Activated T-helper 2 cell treated with anti-CD3 and anti-CD28 coated beads, Interferon-gamma antibody, Interleukin-2, Interleukin-4, amounts not matched to agents 10 μg/mL and 5 μg/mL and 100 μg/mL, durations not matched to agents 14 hours and 24 hours and 36 hours (primary cell): ENCODE results near the gene ADGRB3. TPM values are rescaled to one million over a fixed set of nuclear protein-coding genes. Genes with fewer than 3 reads are reported as not detected.
"Not testable (repeated sequence)": the region's sequence is repeated elsewhere in the genome, so short reads cannot be mapped to it uniquely, and the experiment has no call there.

Source experiments
- DNase-seq: peaks from one replicate; pipeline ENCODE4 v3.0.0; 2021; ENCODE audit warnings: low spot score
- H3K27ac Mint-ChIP-seq: one replicate; pipeline ENCODE4 v1.8.0; 2021; ENCODE audit warnings: mixed read lengths
- H3K27me3 Mint-ChIP-seq: one replicate; pipeline ENCODE4 v1.8.0; 2021; ENCODE audit warnings: low read depth, mixed read lengths
- H3K36me3 Mint-ChIP-seq: one replicate; pipeline ENCODE4 v1.8.0; 2021; ENCODE audit warnings: low read depth, mixed read lengths
- H3K4me1 Mint-ChIP-seq: one replicate; pipeline ENCODE4 v1.8.0; 2021; ENCODE audit warnings: low read depth, mixed read lengths
- H3K4me3 Mint-ChIP-seq: one replicate; pipeline ENCODE4 v1.8.0; 2021; ENCODE audit warnings: low read depth, mild to moderate bottlenecking, moderate library complexity, mixed read lengths
- H3K9me3 Mint-ChIP-seq: one replicate; pipeline ENCODE4 v1.8.0; 2021; ENCODE audit warnings: mixed read lengths
- intact Hi-C: fragments of 100-400 bp; cut with micrococcal nuclease; formaldehyde crosslinking; loops from one replicate; pipeline ENCODE4 v1.15.1; 2023
- total RNA-seq: library from RNA; stranded (reverse); gene quantifications from 2 replicates; pipeline ENCODE4 v1.2.3, GENCODE V29; 2022

Gene ADGRB3
- total RNA-seq, 1 donor from 2014 or later = 0.14 TPM

DNA sequence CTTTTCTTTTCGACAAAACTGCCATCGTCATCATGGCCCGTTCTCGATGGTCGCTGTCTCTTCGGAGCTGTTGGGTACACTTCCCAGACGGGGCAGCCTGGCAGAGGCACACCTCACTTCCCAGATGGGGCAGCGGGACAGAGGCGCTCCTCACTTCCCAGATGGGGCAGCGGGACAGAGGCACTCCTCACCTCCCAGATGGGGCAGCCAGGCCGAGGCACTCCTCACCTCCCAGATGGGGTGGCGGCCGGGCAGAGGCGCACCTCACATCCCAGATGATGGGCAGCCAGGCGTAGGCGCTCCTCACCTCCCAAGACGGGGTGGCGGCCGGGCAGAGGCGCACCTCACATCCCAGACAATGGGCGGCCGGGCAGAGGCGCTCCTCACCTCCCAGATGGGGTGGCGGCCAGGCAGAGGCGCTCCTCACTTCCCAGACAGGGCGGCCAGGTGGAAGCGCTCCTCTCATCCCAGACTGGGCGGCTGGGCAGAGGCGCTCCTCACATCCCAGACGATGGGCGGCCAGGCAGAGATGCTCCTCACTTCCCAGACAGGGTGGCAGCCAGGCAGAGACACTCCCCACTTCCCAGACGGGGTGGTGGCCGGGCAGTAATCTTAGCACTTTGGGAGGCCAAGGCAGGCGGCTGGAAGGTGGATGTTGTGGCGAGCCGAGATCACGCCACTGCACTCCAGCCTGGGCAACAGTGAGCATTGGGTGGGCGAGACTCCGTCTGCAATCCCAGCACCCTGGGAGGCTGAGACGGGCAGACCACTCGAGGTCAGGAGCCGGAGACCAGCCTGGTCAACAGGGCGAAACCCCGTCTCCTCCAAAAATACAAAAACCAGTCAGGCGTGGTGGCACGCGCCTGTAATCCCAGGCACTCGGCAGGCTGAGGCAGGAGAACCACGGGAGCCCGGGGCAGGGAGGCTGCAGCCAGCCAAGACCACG is 486.7 kb downstream of the ADGRB3 start:
- H3K36me3 Mint-ChIP-seq, H3K9me3 Mint-ChIP-seq, H3K27me3 Mint-ChIP-seq, H3K4me1 Mint-ChIP-seq, intact Hi-C loops, H3K4me3 Mint-ChIP-seq, H3K27ac Mint-ChIP-seq, DNase-seq: not testable (repeated sequence)

DNA sequence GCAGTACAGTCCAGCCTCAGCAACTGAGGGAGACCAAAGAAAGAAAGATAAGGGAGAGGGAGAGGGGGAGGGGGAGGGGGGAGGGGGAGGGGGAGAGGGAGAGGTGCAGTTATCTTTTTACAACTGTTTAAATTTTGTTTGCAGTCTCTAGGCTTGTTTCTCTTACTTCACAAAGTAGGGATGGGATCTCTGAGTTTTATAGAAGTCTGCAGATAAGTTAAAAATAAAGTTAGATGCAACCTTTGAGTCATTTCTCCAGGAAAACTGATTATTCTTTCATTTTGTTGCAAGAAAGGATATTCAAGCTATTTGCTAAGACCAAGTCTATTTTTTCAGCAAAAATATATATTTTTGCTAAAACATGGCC is 487.3 kb downstream of the ADGRB3 start:
- no peak overlapping the region for H3K27ac Mint-ChIP-seq
- peaks cover 5% of the 10 kb centered on the region for H3K9me3 Mint-ChIP-seq
- intact Hi-C loops = no loop called here
- no peaks in the 10 kb centered on the region for H3K4me1 Mint-ChIP-seq
- H3K4me3 Mint-ChIP-seq = no peak overlapping the region
- H3K27me3 Mint-ChIP-seq = no peaks in the 10 kb centered on the region
- no peaks in the 10 kb centered on the region for H3K36me3 Mint-ChIP-seq
- DNase-seq = no peak

DNA sequence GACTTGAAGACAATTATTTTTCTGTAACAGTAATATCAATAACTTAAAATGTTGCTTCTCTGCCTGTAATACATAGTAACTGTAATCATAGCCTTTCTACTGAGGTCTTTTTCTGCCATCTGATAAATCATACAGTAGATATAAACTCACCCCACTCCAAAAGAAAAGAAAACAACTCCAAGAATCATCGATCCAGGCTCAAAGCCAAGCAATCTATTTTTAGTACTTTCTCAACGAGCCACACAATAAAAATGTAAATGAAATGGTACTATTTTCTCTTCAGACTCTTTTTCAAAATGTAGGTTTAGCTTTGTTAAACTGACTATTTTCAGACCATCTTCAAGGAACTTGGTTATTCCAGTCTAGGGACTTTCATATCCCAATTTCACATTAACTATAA is 493.3 kb downstream of the ADGRB3 start:
- Mint-ChIP-seq H3K36me3 (no peaks in the 10 kb centered on the region), H3K9me3 (peaks cover 11% of the 10 kb centered on the region), H3K4me1 (no peaks in the 10 kb centered on the region), H3K27me3 (no peaks in the 10 kb centered on the region), H3K27ac (no peak overlapping the region), H3K4me3 (no peak overlapping the region)
- intact Hi-C loops = no loop called here
- DNase-seq = no peak

DNA sequence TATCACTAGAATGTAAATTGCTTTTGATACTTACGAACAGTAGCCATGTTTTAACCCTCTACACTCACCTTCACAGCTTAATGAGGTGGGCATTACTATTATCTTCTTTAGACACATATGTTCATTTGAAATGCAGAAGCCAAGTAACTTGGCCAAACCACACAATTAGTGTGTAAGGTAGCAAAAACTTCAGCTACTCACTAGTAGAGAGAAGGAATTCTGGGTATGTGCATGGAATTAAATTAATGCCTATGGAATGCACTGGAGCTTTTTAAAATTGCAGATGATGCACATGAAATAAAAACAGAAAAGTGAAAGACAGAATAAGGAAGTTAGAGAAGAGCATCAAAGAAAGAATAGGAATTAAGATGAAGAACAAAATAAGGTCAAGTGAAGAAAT is 494.0 kb downstream of the ADGRB3 start:
- DNase-seq = no peak
- Mint-ChIP-seq H3K36me3 (no peaks in the 10 kb centered on the region), H3K27me3 (no peaks in the 10 kb centered on the region), H3K9me3 (peaks cover 11% of the 10 kb centered on the region), H3K4me3 (no peak overlapping the region), H3K4me1 (no peaks in the 10 kb centered on the region), H3K27ac (no peak overlapping the region)
- intact Hi-C loops = no loop called here

DNA sequence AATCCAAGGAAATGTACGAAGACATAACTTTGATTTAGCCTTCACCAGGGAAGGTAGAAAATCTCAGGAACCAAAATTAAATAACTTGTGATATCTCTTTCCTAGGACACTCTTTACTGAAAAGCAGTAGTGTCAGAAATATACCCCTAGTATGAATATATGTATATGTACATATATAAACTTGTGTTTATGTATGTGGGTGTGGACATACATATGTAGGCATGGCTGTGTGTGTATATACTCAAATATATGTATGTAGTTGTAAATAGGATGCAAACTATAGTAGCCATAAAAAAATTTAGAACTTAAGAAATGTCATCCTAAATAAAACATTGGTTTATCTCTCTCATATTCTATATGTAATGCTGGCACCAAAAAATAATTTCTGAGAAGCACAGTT is 500.8 kb downstream of the ADGRB3 start:
- no peaks in the 10 kb centered on the region for H3K27me3 Mint-ChIP-seq
- intact Hi-C loops = no loop called here
- peaks cover 7% of the 10 kb centered on the region for H3K9me3 Mint-ChIP-seq
- H3K4me1 Mint-ChIP-seq = no peaks in the 10 kb centered on the region
- H3K27ac Mint-ChIP-seq = no peak overlapping the region
- DNase-seq = no peak
- no peaks in the 10 kb centered on the region for H3K36me3 Mint-ChIP-seq
- H3K4me3 Mint-ChIP-seq = no peak overlapping the region

DNA sequence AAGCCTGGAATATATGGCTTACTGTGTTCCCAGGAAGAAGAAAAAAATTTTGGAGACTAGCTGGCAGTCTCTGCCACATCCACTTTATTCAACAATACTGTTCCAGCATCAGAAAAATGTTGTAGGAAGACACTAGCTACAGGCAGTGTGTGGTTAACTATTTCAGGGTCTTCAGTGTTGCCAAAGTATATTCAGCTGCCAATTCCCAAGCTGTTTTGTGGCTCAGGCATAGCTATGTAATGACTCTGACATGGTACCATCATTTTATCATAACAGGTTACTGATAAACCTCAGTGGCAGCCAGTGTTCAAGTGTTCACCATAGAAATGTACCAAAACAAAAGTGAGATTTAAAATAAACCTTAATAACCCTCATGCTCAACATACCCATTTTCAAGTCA is 503.1 kb downstream of the ADGRB3 start:
- Mint-ChIP-seq H3K27me3 (no peaks in the 10 kb centered on the region), H3K4me3 (no peak overlapping the region), H3K4me1 (no peaks in the 10 kb centered on the region), H3K9me3 (no peaks in the 10 kb centered on the region), H3K27ac (no peak overlapping the region), H3K36me3 (no peaks in the 10 kb centered on the region)
- intact Hi-C loops = no loop called here
- no peak for DNase-seq

DNA sequence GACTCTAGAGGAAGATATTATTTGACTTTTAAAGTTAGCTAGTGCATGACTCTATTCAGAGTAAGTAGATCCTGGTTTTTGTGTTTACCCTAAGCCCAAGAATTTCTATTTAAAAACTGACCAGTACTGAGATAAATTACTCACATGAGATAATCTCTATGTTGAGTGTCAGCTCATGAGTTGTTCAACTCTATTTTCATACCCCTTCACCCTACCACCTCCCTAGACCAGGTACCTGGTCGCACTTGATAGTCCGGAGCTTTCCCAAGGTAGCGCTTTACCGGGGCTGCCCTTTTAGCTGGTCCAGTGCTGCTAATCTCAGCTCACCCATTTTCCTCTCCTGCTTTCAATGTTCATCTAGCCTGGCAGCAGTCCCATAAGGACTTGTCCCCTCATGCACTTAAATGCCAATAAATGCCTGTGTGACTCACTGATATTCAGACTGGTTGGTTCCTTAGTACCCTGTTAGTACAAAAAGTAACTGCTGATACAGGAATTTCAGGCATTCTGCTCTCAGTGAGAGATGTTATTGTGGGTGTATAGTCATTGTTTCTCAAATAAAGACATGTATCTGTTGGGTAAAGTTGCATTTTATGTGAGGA is 503.9 kb downstream of the ADGRB3 start:
- no peaks in the 10 kb centered on the region for H3K27me3 Mint-ChIP-seq
- no peak overlapping the region for H3K27ac Mint-ChIP-seq
- intact Hi-C loops = no loop called here
- no peaks in the 10 kb centered on the region for H3K9me3 Mint-ChIP-seq
- H3K36me3 Mint-ChIP-seq = no peaks in the 10 kb centered on the region
- H3K4me3 Mint-ChIP-seq = no peak overlapping the region
- no peak for DNase-seq
- no peaks in the 10 kb centered on the region for H3K4me1 Mint-ChIP-seq

DNA sequence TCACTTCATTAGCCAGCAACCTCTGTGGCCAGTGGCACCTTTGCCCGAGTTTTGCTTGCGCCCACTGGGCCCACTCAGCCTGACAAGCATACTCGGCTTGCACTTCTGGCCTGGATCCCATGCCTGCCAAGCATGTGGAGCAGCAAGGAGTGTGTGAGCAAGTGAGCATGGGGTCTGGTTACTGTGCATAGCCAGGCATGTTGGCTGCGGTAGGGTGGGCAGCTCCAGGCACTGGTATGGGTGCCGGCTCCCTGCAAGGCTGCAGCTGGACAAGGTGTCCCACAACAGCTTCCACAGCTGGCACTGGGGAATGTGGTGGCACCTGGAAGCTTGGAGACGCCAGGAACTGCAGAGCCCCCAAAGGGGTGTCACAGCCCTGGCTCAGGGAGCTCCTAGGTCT is 510.0 kb downstream of the ADGRB3 start:
- Mint-ChIP-seq H3K27me3 (no peaks in the 10 kb centered on the region), H3K36me3 (no peaks in the 10 kb centered on the region), H3K27ac (no peak overlapping the region), H3K4me1 (no peaks in the 10 kb centered on the region), H3K9me3 (no peaks in the 10 kb centered on the region), H3K4me3 (no peak overlapping the region)
- intact Hi-C loops = no loop called here
- no peak for DNase-seq

DNA sequence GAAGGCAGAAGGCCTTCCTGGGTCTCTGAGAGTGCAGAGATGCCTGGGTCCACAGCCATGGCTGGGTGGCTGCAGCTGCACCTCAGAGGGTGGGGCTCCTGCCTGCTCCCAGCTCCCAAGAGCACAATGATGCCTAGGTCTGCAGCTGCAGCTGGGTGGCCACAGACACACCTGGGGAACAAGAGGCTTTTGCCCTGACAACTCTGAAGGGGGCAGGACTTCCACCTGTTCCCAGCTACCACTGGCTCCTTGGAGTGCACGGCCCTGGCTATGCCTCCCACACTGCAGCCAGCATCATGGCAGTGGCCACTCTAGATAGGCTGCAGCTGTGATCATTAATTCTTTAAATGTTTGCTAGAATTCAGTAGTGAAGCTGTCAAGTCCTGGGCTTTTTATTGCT is 511.3 kb downstream of the ADGRB3 start:
- Mint-ChIP-seq H3K4me1 (no peaks in the 10 kb centered on the region), H3K9me3 (no peaks in the 10 kb centered on the region), H3K27ac (no peak overlapping the region), H3K27me3 (no peaks in the 10 kb centered on the region), H3K36me3 (no peaks in the 10 kb centered on the region), H3K4me3 (no peak overlapping the region)
- intact Hi-C loops = no loop called here
- DNase-seq = no peak

DNA sequence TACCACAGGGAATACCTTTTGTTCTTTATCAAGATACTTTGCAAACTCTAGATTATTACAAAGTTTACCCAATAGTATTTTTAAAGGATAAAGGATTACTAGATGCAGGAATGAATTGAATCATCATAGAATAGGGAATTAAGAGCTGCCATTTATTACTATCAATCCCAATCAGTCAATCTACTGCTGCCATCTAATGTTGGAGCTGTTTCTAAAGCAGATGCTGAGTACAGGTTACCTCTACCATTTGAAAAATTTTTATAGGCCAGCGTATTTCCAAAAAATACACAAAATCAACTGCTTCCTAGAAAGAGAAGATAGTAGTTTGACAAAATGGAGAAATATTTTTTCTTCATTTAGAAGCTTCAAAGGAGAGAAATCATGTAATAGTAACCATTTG is 520.4 kb downstream of the ADGRB3 start:
- Mint-ChIP-seq H3K4me1 (no peaks in the 10 kb centered on the region), H3K27ac (no peak overlapping the region), H3K36me3 (no peaks in the 10 kb centered on the region), H3K9me3 (no peaks in the 10 kb centered on the region), H3K4me3 (no peak overlapping the region), H3K27me3 (no peaks in the 10 kb centered on the region)
- intact Hi-C loops = no loop called here
- DNase-seq = no peak

DNA sequence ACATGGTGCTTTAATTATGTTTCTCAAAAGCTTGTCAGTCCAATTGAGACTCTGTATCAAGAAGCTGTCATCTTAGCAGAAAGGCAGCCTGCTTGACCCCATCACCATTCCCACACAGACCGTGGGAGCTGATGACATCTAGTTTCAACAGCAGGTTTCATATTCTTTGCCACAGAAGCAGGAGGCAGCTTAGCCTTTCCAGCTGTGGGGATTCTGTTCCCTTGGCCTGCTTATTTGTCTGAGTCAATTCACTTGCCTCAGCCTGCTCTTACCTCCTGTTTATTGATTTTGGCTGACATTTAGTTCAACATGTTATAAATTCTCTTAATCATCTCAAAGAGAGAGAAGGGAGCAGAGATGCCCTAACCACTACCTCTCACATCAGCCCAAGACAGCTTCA is 527.7 kb downstream of the ADGRB3 start:
- Mint-ChIP-seq H3K36me3 (no peaks in the 10 kb centered on the region), H3K27me3 (no peaks in the 10 kb centered on the region), H3K4me3 (no peak overlapping the region), H3K27ac (no peak overlapping the region), H3K4me1 (no peaks in the 10 kb centered on the region), H3K9me3 (no peaks in the 10 kb centered on the region)
- DNase-seq = no peak
- intact Hi-C loops = no loop called here

DNA sequence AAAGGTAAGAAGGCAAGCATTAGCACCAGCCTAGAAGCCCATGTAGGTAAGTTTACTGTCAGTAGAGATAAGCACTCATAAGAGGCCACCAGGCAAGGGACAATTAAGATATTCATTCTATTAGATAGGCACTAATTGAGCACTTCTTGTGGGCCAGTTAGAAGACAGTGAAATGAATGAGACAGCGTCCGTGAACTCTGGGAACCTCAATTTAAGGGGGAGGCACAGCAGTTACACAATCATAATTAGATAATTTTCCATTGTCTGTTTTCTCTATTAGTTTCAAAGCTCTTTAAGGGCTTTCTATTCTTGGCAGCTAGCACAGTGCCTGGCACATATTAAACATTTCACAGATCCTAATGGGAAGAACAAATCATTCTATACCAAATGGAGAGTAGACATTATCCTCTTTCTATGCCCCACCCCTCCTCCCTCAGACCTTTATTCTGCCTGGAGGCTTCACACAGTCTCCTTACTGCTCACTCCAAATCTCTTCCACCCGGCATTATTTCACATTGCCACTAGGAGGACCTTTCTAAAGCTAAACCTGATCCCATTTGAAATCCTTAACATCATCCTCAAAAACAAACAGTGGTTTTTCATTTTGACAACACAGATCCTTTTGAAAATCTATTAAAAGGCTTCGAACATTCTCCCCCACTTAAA is 529.6 kb downstream of the ADGRB3 start:
- H3K27ac Mint-ChIP-seq = no peak overlapping the region
- no peaks in the 10 kb centered on the region for H3K9me3 Mint-ChIP-seq
- H3K4me1 Mint-ChIP-seq = no peaks in the 10 kb centered on the region
- H3K36me3 Mint-ChIP-seq = no peaks in the 10 kb centered on the region
- no peak overlapping the region for H3K4me3 Mint-ChIP-seq
- no peak for DNase-seq
- H3K27me3 Mint-ChIP-seq = no peaks in the 10 kb centered on the region
- intact Hi-C loops = no loop called here

DNA sequence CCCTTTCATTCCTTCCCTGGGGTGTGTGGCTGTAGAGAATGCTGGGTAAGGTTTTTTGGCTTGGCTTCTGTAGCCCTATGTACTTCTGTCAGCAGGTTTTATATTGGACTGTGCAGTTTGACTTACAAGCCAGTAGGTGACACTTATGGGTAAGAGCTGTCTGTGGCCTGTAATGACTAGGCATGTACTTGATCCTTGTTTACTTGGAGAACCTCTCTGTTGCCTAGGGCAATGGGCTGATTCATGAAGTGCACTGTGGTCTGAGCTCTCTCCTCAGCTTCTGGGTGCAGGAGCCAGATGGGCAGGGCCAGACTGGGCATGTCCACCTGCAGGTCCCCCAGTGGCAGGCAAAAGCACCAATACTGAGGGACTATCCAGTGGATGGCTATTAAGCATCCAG is 544.6 kb downstream of the ADGRB3 start:
- H3K4me3 Mint-ChIP-seq = no peak overlapping the region
- no peaks in the 10 kb centered on the region for H3K4me1 Mint-ChIP-seq
- peaks cover 4% of the 10 kb centered on the region for H3K9me3 Mint-ChIP-seq
- intact Hi-C loops = no loop called here
- no peak overlapping the region for H3K27ac Mint-ChIP-seq
- no peaks in the 10 kb centered on the region for H3K27me3 Mint-ChIP-seq
- DNase-seq = no peak
- H3K36me3 Mint-ChIP-seq = no peaks in the 10 kb centered on the region
